Parathyroid adenoma (tissue), 2 donors: ENCODE measurements around the gene TMTC2.

ENCODE experiments used
- H2AFZ ChIP-seq: fragments of 300-600 bp; sonication (generic); one replicate; pipeline ENCODE4 v1.7.0; 2017; ENCODE audit warnings: antibody characterized with exemption, mild to moderate bottlenecking
- H3K27ac ChIP-seq: fragments of 300-600 bp; sonication (generic); one replicate; pipeline ENCODE4 v1.7.0; 2017
- H3K27me3 ChIP-seq: fragments of 300-600 bp; sonication (generic); one replicate; pipeline ENCODE4 v1.7.0; 2017; ENCODE audit warnings: low read length; ENCODE audit not compliant: control insufficient read depth, insufficient read depth
- H3K36me3 ChIP-seq: fragments of 300-600 bp; sonication (generic); one replicate; pipeline ENCODE4 v1.7.0; 2017; ENCODE audit warnings: low read length; ENCODE audit not compliant: control insufficient read depth, insufficient read depth
- H3K4me1 ChIP-seq: fragments of 300-600 bp; sonication (generic); one replicate; pipeline ENCODE4 v1.7.0; 2017; ENCODE audit warnings: control low read depth
- H3K4me2 ChIP-seq: fragments of 300-600 bp; sonication (generic); one replicate; pipeline ENCODE4 v1.7.0; 2017; ENCODE audit warnings: low read length
- H3K4me3 ChIP-seq: fragments of 300-600 bp; sonication (generic); one replicate; pipeline ENCODE4 v1.7.0; 2017; ENCODE audit warnings: low read depth, low read length
- H3K79me2 ChIP-seq: fragments of 300-600 bp; sonication (generic); one replicate; pipeline ENCODE4 v1.7.0; 2017; ENCODE audit warnings: control low read depth
- H3K9ac ChIP-seq: fragments of 300-600 bp; sonication (generic); one replicate; pipeline ENCODE4 v1.7.0; 2017; ENCODE audit warnings: mild to moderate bottlenecking
- H3K9me3 ChIP-seq: fragments of 300-600 bp; sonication (generic); one replicate; pipeline ENCODE4 v1.7.0; 2017; ENCODE audit warnings: low read length; ENCODE audit not compliant: control insufficient read depth
- TF ChIP-seq, protein P1 (sequence below): fragments of 300-600 bp; sonication (generic); IDR thresholded peaks from one replicate; pipeline ENCODE4 v1.7.0; 2017; ENCODE audit warnings: antibody characterized with exemption, mild to moderate bottlenecking
- donor health status: primary hyperparathyroidism.

TMTC2 gene

DNA sequence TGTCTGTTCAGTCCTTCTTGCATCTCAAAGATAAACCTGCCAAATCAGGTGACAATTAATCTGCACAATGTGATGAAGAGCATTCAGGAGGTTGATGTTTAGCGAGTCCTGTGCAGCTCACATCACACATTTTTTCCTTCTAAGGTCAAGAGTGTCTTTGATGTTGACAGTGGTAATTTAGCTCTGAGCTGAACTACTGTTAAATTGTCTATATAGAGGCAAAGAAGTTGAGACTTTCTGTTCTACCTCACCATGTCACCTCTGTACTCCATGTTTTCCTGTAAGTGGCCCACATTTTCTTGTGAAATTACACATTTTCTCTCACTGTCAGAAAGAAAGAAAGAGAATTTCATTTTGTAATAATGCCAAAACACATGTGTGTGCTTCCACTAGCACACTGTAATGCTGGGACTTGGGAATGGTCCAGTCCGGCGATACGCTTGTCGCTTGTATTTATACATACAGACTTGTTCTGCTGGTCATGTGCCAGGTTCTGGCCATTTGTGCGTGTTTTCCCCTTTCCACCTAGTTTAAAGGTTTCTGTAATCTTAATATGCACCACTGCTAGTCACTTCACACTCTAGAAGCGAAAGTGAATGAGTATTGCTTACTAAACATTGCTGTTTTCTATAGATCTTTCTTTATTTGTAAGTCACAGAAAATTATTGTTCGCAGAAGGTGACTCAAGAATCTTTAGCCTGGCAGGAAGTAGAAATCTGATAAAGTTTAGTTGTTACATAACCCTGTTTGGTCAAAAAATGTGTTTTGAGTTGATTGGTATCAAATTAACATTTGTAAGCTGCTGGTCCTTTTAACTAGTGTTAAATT, 328.9 kb downstream of the TMTC2 start:
- Histone ChIP-seq H3K36me3 (no peaks in the 10 kb centered on the region), H3K27ac (peak overlapping the region; percentile 73), H3K79me2 (no peaks in the 10 kb centered on the region), H3K27me3 (no peaks in the 10 kb centered on the region), H3K4me3 (peak overlapping the region; percentile 49), H3K9ac (no peak overlapping the region), H2AFZ (peak overlapping the region; percentile 68), H3K4me1 (peaks cover 6% of the 10 kb centered on the region), H3K9me3 (no peaks in the 10 kb centered on the region), H3K4me2 (peak overlapping the region; percentile 63)
- TF ChIP-seq, protein P1, sequence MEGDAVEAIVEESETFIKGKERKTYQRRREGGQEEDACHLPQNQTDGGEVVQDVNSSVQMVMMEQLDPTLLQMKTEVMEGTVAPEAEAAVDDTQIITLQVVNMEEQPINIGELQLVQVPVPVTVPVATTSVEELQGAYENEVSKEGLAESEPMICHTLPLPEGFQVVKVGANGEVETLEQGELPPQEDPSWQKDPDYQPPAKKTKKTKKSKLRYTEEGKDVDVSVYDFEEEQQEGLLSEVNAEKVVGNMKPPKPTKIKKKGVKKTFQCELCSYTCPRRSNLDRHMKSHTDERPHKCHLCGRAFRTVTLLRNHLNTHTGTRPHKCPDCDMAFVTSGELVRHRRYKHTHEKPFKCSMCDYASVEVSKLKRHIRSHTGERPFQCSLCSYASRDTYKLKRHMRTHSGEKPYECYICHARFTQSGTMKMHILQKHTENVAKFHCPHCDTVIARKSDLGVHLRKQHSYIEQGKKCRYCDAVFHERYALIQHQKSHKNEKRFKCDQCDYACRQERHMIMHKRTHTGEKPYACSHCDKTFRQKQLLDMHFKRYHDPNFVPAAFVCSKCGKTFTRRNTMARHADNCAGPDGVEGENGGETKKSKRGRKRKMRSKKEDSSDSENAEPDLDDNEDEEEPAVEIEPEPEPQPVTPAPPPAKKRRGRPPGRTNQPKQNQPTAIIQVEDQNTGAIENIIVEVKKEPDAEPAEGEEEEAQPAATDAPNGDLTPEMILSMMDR, result no peak

DNA sequence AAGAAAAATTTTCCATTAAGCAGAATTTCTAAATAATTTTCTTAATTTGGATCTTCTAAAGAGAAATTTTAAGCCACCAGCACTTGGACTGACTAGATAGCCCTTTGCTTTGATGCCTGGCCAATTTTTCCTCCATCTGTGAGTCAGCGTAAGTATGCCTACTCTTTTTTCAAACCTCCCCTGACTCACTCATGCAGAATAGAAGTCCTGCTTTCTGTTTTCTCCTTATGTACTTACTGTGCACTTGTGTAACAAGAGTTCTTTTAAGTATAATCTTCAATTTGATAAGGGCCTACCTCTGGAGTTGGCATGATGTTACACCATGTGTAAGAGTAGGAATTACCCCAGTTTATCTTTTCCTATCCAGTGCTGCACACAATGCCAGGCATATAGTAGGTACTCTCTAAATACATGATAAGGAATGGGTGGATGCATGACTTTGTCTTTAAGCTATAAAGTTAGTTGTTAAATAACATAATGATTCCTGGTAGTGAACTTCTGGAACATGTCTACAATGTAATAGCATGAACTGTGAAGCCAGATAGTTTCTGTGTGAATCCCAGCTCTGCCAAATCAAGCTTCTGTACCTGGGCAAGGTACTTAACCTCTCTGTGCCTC, 329.6 kb downstream of the TMTC2 start:
- H3K27me3 ChIP-seq, result no peaks in the 10 kb centered on the region
- no peak overlapping the region for H3K9ac ChIP-seq
- H2AFZ ChIP-seq, result peak overlapping the region; percentile 68
- TF ChIP-seq, protein P1, result no peak
- no peaks in the 10 kb centered on the region for H3K79me2 ChIP-seq
- H3K4me1 ChIP-seq, result peaks cover 6% of the 10 kb centered on the region
- no peaks in the 10 kb centered on the region for H3K36me3 ChIP-seq
- H3K27ac ChIP-seq, result peak overlapping the region; percentile 73
- no peaks in the 10 kb centered on the region for H3K9me3 ChIP-seq
- H3K4me3 ChIP-seq, result peak overlapping the region; percentile 49
- H3K4me2 ChIP-seq, result peak overlapping the region; percentile 63

DNA sequence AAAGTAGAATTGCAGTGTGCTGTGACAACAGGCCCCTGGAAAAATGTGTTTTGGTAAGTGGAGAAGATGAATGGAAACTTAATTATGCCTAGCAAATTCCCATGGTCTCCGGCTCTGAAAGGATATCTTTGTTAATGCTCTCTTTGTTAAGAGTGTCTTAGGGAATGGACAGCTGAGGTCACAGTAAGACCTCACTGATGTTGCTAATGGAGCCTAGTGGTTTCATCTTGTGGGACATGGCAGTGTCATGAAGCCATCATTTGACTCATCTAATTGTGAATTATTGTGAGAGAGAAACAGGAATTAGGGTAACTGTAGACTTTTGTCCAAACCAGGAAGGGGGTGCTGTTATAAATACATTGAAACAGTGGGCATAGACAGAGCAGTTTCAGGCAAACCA, 330.3 kb downstream of the TMTC2 start:
- TF ChIP-seq, protein P1, result no peak
- Histone ChIP-seq H3K79me2 (no peaks in the 10 kb centered on the region), H3K9ac (no peak overlapping the region)

DNA sequence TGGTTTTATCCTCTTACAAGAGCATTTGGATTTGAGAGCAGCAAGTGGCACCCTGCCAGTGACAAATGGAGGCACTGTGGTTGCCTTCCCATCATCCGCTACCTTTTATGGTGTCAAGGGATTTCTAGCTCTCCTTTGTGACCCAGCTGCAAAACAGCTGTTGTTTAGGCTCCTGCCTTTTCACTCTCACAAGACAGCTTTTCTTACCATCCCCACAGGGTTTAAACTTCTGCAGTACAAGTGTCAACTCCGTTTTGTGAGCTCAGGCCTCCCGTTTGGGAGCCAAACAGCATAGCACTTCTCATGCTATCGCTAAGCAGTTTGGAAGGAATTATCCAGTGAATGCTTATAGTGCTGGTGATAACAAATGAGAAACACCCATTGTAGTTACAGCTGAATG, 331.4 kb downstream of the TMTC2 start:
- Histone ChIP-seq H3K36me3 (no peaks in the 10 kb centered on the region), H3K4me2 (no peak overlapping the region), H3K4me1 (peaks cover 6% of the 10 kb centered on the region), H3K4me3 (no peak overlapping the region), H3K9ac (no peak overlapping the region), H3K27ac (no peak overlapping the region), H3K79me2 (no peaks in the 10 kb centered on the region), H3K9me3 (no peaks in the 10 kb centered on the region), H2AFZ (no peak overlapping the region), H3K27me3 (no peaks in the 10 kb centered on the region)
- TF ChIP-seq, protein P1, result no peak

More for the DNA sequence above, 330.3 kb downstream of the TMTC2 start:
- H3K36me3 ChIP-seq, result no peaks in the 10 kb centered on the region
- no peak overlapping the region for H3K4me2 ChIP-seq
- peaks cover 6% of the 10 kb centered on the region for H3K4me1 ChIP-seq
- H2AFZ ChIP-seq, result peak overlapping the region; percentile 28
- H3K4me3 ChIP-seq, result no peak overlapping the region
- peak overlapping the region; percentile 73 for H3K27ac ChIP-seq
- no peaks in the 10 kb centered on the region for H3K9me3 ChIP-seq
- H3K27me3 ChIP-seq, result no peaks in the 10 kb centered on the region
